LoVo (cell line): ENCODE results near the gene WDR17.

Source experiments
- DNase-seq: peaks from one replicate; pipeline ENCODE4 v3.0.0-alpha.2; 2016; ENCODE audit warnings: low spot score

WDR17 gene

DNA sequence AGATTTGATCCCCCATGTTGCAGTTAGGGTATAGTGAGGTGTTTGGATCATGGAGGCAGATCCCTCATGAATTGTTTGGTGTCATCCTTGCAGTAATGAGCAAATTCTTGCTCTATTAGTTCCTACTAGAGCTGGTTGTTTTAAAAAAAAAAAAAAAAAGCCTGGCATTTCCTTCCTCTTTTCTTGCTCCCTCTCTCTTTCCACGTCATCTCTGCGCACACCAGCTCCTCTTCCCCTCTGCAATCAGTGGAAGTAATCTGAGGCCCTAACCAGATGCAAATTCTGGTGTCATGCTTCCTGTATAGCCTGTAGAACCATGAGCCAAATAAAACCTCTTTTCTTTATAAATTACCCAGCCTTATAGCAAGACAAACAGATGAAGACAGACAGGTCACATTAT, 24.5 kb downstream of the WDR17 start:
- no peak for DNase-seq

DNA sequence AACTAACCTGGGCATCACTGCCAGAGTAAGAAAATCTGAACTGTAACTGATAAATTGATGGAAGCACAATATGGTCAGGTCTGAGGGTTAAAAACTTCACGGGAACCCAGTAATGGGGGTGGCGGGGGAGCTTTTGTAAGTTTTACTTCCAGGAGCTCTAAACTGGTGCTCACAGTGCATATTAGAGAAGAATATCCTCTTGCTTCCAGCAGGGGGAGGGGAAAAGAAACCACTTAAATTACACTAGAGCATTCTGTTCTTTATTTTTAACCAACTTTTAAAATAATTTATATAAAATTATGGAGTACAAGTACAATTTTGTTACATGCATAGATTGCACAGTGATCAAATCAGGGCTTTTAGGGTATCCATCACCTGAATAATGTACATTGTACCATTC, 33.7 kb downstream of the WDR17 start:
- no peak for DNase-seq

DNA sequence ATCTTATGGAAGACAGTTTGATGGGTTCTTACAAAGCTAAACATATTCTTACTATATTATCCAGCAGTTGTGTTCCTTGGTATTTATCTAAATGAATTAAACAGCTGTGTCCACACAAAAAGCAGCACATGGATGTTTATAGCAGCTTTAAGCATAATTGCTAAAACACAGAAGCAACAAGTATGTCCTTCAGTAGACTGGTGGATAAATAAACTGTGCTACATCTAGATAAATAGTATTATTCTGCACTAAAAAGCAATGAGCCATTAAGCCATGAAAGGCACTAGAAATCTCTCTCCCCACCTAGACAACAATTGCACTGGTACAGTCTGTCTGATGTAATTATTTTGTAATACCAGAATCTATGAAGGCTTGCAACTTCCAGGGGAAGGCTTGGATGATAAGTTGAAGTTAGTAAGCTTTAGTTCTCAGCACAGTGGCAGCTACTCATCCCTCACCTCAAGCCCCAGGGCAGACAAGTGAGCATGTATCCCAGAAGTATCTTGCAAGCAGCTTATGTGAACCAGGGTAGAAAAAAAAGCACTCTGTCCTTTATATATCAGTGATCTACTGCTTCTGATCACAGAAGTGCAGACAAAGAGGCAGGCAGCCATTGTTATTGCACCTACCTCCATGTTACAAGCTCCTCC, 36.9 kb downstream of the WDR17 start:
- DNase-seq, result no peak

DNA sequence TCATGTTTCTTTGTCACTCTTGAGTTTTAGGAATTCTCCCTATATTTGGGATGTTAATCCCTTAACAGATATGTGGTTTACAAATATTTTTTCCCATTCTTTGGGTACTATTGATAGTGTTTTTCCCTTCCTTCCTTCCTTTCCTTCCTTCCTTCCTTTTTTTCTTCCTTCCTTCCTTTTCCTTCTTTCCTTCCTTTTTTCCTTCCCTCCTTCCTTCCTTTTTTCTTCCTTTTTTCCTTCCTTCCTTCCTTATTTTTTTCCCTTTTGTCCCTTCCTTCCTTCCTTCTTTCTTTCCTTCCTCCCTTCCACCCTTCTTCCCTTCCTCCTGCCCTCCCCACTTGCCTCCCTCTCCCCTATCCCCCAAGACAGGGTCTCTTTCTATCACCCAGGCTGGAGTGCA, 42.1 kb downstream of the WDR17 start:
- DNase-seq, result no peak

DNA sequence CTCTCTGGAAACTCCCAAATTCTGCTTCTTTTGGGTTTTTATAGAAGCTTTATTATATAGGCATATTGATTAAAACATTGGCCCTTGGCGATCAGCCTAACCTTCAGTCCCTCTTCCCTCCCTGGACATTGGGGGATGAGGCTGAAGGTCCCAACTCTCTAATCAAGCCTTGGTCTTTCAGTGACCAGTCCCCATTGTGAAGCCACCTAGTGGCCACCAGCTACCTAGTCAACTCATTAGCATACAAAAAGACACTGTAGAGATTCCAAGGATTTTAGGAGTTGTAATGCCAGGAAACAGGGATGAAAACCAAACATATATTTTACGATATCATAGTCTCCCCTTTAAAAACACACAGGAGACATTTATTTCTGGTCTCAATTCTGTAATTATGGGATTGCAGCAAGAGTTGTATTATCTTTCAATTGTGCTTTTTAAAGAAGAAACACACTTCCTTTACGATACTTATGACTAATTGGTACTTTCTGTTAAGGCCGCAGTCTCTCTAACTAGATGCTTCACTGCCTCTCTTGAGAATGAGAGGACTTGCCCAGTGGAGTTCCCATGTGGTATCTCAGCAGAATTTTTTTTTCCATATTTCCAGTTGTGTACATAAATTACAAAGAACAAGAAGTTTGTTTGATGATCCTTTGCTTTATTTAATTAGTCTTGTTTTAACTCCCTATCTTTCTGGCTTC, 58.2 kb downstream of the WDR17 start:
- peak; percentile 28 for DNase-seq

DNA sequence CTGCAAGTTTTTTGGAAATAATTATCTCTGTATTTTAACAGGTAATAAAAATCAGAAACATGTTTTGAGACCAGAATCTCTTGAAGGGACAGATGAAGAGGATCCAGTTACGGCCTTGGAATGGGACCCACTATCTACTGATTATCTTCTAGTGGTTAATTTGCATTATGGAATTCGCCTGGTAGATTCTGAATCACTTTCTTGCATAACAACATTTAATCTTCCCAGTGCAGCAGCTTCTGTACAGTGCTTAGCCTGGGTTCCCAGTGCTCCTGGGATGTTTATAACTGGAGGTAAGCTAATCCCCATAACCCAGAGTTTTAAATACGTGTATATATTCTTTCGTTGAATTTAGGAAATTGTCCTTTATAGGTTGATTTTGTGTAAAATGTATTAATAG, 59.4 kb downstream of the WDR17 start:
- no peak for DNase-seq

DNA sequence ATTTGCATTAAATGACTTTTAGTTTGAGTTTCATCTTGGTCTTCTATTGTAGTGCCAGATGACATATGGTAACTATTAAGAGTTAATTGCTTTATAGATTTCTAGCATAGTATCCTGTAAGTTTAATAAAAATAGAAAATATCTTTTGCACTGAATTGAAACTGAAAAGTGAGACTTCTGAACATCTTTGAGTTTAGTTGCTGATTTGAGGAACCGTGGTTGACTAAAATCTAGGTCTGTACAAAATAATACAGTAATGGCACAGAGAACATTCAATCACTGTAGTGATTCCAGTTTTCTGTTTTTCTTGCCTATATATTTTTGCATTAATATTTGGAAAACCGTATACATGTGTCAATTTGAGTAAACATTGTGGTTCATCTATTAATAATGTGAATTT, 69.0 kb downstream of the WDR17 start:
- no peak for DNase-seq

DNA sequence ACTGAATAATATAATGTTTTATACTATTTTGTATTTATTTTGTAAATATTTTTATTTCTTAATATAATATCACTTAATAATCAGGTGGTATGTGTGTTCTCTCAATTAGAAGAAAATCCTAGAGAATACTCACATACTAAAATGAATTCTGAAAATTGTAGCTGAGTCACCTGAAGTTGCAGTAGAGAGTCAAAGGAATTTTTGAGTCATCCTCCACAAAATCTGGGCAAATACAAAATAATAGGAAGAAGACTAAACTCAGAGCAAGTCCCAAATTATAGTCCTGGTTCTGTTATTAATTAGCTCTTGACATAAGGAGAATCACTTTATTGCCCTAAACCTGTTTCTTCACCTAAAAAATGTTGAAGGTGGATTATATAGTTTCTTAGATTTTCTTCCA, 72.0 kb downstream of the WDR17 start:
- DNase-seq, result no peak

DNA sequence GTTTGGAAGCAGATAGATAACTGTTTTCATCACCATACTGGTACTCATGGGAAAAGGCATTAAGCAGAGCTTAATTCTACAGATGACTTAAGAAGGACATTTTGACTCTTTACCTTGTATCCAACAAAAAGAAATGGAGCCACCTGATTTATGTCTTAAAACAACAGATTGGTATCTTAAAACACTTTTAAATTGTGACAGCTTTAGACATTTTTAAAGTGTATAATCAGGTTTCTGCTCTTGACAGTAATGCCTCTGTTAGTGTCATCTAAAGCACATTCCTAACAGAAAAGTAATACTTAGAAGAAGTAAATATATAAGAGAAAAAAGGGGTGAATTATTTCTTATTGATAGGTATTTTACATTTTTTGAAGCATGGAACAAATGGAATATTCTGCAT, 73.9 kb downstream of the WDR17 start:
- no peak for DNase-seq

DNA sequence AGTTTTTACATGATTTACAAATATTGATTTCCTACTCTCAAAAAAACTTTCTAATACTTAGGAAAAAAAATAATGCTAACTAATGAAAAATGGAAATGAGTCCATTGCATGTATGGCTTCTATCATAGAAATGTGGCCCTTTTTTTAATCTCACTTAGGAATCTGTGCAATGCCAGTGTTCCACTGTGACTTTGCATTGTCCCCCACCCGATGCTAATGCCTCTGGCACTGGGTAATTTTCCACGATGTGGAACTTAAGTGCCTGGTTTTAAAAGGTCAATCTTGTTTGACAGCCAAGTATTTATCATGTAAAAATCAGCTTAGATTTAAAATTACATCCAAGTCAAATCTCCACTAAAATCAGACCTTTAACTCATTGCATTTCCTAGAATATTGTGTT, 76.6 kb downstream of the WDR17 start:
- no peak for DNase-seq

DNA sequence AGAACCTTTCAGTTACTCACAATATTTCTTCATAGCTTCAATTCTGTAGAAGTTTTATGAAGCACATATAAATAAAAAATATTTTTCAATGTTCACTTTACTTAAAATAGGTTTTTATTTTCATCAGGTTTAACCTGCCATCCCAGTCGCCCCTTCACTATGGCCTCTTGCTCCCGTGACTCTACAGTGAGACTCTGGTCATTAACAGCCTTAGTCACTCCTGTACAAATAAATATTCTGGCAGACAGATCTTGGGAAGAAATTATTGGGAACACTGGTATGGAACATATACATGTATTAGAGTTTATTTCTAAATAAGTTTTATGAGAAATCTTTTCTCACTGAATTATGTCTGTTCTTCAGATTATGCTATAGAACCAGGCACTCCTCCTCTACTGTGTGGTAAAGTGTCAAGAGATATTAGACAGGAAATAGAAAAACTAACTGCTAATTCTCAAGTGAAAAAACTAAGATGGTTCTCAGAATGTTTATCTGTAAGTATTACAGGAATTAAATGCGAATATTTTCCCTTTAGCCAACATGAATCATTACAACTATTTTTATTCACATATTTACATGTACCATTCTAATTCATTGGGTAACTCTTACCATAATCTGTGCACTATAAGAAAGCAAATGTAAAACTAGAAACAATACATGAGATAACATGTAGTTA, 84.2 kb downstream of the WDR17 start:
- no peak for DNase-seq

DNA sequence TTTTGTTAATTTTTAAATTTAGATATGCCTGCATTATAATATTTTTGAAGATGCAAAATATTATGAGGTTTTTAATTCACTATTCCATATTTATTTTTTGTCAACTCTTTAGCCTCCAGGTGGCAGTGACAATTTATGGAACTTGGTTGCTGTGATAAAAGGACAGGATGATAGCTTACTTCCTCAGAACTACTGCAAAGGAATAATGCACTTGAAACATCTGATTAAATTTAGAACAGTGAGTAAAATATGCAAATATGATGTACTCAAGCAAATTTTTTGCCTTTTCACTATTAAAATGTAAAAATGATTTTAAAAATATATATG, 84.7 kb downstream of the WDR17 start:
- peak; percentile 16 for DNase-seq

DNA sequence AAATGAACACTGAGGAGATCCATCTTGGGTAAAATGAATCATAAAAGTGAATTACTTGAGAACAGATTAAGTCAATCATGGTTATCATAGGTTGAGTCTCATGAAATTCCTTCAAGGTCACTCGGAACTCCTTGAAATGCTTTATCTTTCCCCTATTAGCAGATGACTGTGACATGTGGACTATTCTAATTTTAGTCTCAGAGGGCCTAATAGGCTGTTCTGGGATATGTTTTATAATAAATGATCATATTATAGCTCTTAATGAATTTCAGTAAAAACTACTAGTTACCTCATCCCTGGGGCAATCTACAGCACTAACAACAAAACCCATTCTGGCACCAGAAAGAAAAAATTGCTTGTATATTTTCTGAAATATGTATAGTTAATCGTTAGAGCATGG, 85.1 kb downstream of the WDR17 start:
- DNase-seq, result no peak

DNA sequence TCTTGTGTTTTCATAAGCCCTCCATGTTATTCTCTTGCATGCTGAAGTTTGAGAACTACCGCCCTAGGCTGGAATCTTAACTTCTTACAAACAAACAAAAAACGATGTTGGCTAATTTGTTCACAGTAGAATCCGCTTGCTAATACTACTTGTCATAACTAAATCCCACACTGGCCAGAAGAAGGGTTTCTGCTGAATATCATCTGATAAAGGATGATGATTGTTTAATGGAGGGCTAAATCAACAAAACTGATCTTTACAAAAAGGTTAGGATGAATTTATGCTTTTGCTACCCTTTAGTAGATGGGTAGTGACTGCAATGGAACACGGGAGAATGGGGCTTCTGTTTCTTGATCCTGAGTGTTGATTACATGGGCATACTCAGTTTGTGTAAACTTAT, 87.5 kb downstream of the WDR17 start:
- DNase-seq, result no peak

DNA sequence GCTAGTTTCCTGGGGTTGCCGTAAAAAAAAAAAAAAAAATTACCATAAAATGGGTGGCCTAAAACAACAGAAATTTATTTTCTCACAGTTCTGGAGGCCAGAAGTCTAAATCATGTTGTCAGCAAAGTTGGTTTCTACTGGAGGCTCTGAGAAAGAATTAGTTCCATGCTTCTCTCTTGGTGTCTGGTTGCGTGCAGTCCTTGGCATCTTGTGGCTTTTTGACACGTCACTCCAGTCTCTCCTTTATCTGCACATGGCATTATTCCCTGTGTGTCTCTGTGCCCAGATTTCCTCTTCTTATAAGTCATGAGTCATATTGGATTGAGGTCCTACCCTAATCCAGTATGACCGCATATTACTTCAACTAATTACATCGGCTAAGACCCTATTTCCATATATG, 91.0 kb downstream of the WDR17 start:
- no peak for DNase-seq

DNA sequence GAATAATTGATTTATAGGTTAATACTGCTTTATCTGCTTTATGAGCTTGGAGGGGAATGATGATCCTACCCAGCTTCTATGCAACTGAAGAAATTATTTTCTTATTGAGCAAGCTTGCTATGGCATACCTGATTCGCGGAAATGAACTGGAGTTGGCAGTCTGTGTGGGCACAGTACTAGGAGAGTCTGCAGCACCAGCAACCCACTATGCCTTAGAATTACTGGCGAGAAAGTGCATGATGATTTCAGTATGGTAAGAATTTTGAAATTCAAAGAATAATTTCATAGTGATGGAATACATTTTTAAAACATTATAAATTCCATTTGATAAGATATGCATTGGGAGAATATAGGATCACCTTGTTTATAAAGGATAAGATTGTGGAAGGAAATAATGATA, 97.4 kb downstream of the WDR17 start:
- no peak for DNase-seq

DNA sequence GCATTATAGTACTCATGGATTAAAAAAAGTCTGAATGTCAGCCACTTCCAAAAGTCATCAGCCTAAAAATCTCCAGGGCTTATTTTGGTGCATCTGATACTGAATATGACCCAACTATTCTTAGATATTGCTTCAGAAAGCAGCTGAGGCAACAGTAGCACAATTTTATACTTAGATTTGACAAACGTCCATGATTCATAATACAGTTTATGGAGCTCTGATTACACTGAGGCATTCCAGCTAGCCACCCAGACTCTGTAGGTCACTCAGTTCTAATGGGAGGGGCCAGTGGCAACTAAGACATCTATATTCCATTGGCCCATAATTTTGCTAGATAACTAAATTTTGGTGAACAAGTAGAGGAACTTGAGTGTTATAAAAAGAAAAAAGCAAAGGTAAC, 119.4 kb downstream of the WDR17 start:
- no peak for DNase-seq

DNA sequence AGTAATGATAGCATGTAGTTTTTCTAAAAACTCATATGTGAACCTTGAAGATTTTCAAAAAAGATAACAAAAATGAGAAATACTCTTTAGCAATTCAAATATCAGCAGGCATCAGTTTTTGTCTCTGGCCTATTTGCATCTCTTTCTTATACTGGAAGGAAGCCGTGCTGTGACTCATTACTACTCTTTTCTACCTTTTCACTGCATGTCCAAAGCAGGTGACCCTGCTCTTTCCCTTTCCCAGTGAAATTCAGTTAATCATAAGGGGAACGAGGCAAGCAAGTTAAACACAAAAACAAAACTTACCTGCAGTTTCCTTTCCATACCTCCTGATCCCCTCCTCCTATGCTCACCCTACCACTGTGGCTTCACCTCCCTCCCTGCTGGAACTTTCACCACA, 120.4 kb downstream of the WDR17 start:
- DNase-seq, result no peak

DNA sequence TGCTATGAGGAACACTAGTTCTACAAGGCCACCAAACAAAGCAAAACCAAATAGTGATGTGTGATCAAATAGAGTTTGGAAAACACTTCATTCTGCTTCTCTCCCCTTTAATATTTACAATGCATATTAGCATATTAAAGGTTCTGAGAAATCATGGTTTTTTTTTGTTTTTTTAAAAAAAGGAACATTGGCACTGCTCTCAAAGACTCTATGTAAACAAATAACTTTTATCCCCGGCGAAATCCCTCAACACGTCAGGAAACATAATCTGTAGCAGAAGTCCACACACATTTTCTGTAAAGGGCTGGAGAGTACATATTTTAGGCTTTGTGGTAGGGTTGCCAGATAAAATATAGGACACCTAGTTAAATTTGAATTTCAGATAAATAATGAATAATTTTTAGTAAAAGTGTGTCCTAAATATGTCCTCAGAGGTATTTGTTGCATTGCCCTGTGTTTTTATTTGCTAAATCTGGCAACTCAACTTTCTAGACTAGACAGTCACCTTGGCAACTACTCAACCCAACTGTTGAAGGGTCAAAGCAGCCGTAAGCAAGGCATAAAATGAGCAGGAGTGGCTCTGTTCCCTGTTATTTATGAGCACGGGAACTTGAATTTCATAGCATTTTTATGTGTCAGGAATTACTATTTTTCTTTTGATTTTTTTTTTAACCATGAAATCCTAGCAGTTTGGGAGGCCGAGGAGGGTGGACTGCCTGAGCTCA, 121.2 kb downstream of the WDR17 start:
- no peak for DNase-seq

DNA sequence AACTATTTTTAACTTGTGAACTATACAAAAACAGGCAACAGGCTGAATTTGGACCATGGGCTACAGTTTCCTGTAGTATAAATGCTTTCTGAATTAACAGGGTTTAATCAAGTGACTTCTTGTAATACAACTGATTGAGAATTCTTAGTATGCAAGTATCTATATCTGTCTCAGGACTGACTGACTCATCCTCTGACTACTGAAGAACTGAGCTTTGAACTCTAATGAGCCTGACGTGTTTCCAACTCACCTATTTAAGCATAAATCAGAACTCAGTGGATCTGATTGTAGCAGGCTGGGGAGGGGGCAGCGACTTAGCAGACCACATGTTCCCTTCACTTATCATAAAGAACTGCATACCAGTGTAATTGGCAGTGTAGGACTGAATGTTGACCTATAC, 122.0 kb downstream of the WDR17 start:
- no peak for DNase-seq

DNA sequence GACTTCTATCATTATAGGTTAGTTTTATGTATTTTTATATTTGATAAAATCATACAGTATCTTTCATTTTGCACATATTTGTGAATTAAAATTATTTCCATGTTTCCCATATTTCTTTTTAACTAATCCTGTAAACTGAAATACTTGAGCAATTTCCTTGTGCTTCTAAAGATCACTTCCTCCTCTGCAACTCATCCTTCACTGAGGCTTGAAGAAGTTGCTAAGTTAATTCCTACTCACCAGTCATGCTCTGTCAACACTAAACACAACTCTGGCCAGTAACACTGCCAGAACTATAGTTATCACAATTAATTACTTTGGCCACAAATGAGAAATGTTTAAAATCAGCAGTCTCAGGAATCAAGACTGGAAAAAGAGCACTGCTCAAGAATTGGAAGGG, 123.0 kb downstream of the WDR17 start:
- no peak for DNase-seq

DNA sequence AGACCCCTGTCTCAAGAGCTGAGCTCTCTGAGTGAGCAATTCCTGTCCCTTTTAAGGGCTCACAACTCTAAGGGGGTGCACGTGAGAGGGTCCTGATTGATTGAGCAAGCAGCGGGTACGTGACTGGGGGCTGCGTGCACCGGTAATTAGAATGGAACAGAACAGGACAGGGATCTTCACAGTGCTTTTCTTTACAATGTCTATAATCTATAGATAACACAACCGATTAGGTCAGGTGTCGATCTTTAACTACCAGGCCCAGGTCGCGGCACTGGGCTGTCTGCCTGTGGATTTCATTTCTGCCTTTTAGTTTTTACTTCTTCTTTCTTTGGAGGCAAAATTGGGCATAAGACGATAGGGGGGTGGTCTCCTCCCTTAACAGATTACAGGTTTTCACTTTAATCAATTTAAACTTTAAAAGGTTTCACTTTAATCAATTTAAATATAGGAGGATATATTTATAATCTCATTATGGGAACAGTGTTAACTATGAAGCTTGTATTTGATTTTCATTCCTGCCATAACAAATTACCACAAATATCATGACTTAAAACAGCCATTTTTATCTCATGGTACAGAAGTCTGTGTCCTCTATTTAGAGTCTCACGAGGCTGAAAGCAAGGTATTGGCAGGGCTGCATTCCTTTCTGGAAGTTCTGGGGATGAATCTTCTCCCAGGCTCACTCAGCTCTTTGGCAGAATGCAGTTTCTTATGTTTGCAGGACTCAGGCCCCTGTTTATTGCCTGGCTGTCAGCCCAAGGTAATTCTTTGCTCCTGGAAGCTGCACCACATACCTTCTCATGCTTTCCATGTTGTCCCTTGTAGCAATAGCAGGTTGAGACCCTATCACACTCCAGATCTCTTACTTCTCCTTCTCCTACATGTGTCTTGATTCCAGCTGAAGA, 124.5 kb downstream of the WDR17 start:
- DNase-seq, result no peak
